Liver (tissue), 9 donors: ENCODE data around the gene TMEM18. TPM values are rescaled to one million over a fixed set of nuclear protein-coding genes. Genes with fewer than 3 reads are reported as not detected.

Source experiments
- DNase-seq: peaks from one replicate; pipeline ENCODE4 v3.0.0-alpha.2; 2017; ENCODE audit warnings: low spot score
- H3K27ac ChIP-seq, 2 donors: one replicate each; pipeline ENCODE4 v1.7.0; 2013; ENCODE audit warnings: inconsistent platforms in 2 of 2, low read length in 2 of 2, control low read depth in 1 of 2, low read depth in 1 of 2, mild to moderate bottlenecking in 1 of 2
- H3K27me3 ChIP-seq, 4 donors: one replicate each; pipeline versions ENCODE4 v1.6.1 to v1.7.0; 2013; ENCODE audit warnings: low read length in 3 of 4, inconsistent platforms in 1 of 4, mild to moderate bottlenecking in 1 of 4, moderate library complexity in 1 of 4; ENCODE audit not compliant: control insufficient read depth in 4 of 4, insufficient read depth in 4 of 4
- H3K36me3 ChIP-seq, 4 donors: one replicate each; pipeline versions ENCODE4 v1.6.1 to v1.7.0; 2013; ENCODE audit warnings: low read length in 3 of 4, mild to moderate bottlenecking in 3 of 4, low read depth in 1 of 4, moderate library complexity in 1 of 4; ENCODE audit not compliant: control insufficient read depth in 4 of 4, insufficient read depth in 3 of 4
- H3K4me1 ChIP-seq, 4 donors: one replicate each; pipeline versions ENCODE4 v1.6.1 to v1.7.0; 2013; ENCODE audit warnings: low read length in 3 of 4, mild to moderate bottlenecking in 3 of 4, moderate library complexity in 1 of 4; ENCODE audit not compliant: control insufficient read depth in 4 of 4, insufficient read depth in 4 of 4
- H3K4me3 ChIP-seq, 3 donors: one replicate each; pipeline versions ENCODE4 v1.6.1 to v1.7.0; 2013; ENCODE audit warnings: low read length in 3 of 3, control low read depth in 1 of 3, low read depth in 1 of 3, mild to moderate bottlenecking in 1 of 3
- H3K9ac ChIP-seq, 2 donors: one replicate each; pipeline ENCODE4 v1.7.0; 2013; ENCODE audit warnings: low read length in 2 of 2, mild to moderate bottlenecking in 2 of 2, moderate library complexity in 2 of 2, control low read depth in 1 of 2, low read depth in 1 of 2
- H3K9me3 ChIP-seq, 4 donors: one replicate each; pipeline versions ENCODE4 v1.6.1 to v1.7.0; 2013; ENCODE audit warnings: low read length in 3 of 4; ENCODE audit not compliant: control insufficient read depth in 4 of 4
- EGR1 ChIP-seq, 2 donors: IDR thresholded peaks; 2 replicates each; pipeline ENCODE4 v1.6.1; 2016 to 2018; ENCODE audit warnings: antibody characterized with exemption in 2 of 2, low read depth in 2 of 2
- FOXA1 ChIP-seq: IDR thresholded peaks from 2 replicates; pipeline ENCODE4 v1.6.1; 2016; ENCODE audit warnings: antibody characterized with exemption
- FOXA2 ChIP-seq: IDR thresholded peaks from 2 replicates; pipeline ENCODE4 v1.6.1; 2016; ENCODE audit warnings: antibody characterized with exemption
- GABPA ChIP-seq, 2 donors: IDR thresholded peaks in 1 of 2; conservative IDR thresholded peaks in 1 of 2; 2 replicates each; pipeline ENCODE4 v1.6.1; 2016; ENCODE audit warnings: antibody characterized with exemption in 2 of 2, mild to moderate bottlenecking in 1 of 2, moderate library complexity in 1 of 2
- HNF4A ChIP-seq, 2 donors: conservative IDR thresholded peaks; 2 replicates each; pipeline ENCODE4 v1.6.1; 2016; ENCODE audit warnings: antibody characterized with exemption in 2 of 2, mild to moderate bottlenecking in 2 of 2
- HNF4G ChIP-seq: IDR thresholded peaks from 2 replicates; pipeline ENCODE4 v1.6.1; 2016; ENCODE audit warnings: antibody characterized with exemption
- JUND ChIP-seq, 2 donors: IDR thresholded peaks; 2 replicates each; pipeline ENCODE4 v1.6.1; 2016; ENCODE audit warnings: antibody characterized with exemption in 2 of 2
- NR2F2 ChIP-seq: IDR thresholded peaks from 2 replicates; pipeline ENCODE4 v1.6.1; 2016; ENCODE audit warnings: antibody characterized with exemption
- RAD21 ChIP-seq, 2 donors: IDR thresholded peaks; 2 replicates each; pipeline ENCODE4 v1.6.1; 2016; ENCODE audit warnings: antibody characterized with exemption in 2 of 2, mild to moderate bottlenecking in 2 of 2
- RXRA ChIP-seq, 2 donors: IDR thresholded peaks; 2 replicates each; pipeline ENCODE4 v1.6.1; 2017 to 2018; ENCODE audit warnings: antibody characterized with exemption in 2 of 2, mild to moderate bottlenecking in 1 of 2
- SP1 ChIP-seq: IDR thresholded peaks from 2 replicates; pipeline ENCODE4 v1.6.1; 2018; ENCODE audit warnings: antibody characterized with exemption, mild to moderate bottlenecking
- TAF1 ChIP-seq: conservative IDR thresholded peaks from 2 replicates; pipeline ENCODE4 v1.6.1; 2016; ENCODE audit warnings: antibody characterized with exemption, mild to moderate bottlenecking
- WGBS: extraction: QIAGEN DNeasy Blood & Tissue Kit; methylation state at CpG from one replicate; pipeline ENCODE4 v1.1.7; 2013; 5-methylcytosine and 5-hydroxymethylcytosine counted together
- polyA plus RNA-seq, 2 donors: library from polyadenylated mRNA; stranded (reverse) in 1 of 2; unstranded in 1 of 2; fragments of 200-250 nt in 1 of 2; fragments of >200 nt in 1 of 2; fragmentation: Nextera tagmentation in 1 of 2; extraction: Ambion mirVana in 1 of 2; gene quantifications; one replicate each; pipeline versions ENCODE4 v1.2.1 to v1.2.3, GENCODE V29; 2013 to 2015
- total RNA-seq, 2 donors: library from RNA; depleted of rRNA; stranded (reverse); fragments of >200 nt; gene quantifications; one replicate each; pipeline ENCODE4 v1.2.3, GENCODE V29; 2014
- TF ChIP-seq, protein P1 (sequence below): IDR thresholded peaks from 2 replicates; pipeline ENCODE4 v1.6.1; 2016; ENCODE audit warnings: antibody characterized with exemption
- TF ChIP-seq, protein P2 (sequence below): IDR thresholded peaks from 2 replicates; pipeline ENCODE4 v1.6.1; 2016; ENCODE audit warnings: antibody characterized with exemption
- TF ChIP-seq, protein P3 (sequence below): IDR thresholded peaks from 2 replicates; pipeline ENCODE4 v1.6.1; 2016; ENCODE audit warnings: antibody characterized with exemption
- donor health status: healthy.
- donor health status: healthy.
- donor health status: healthy.
- donor health status: healthy.
- donor health status: healthy.

The TMEM18 gene
- total and polyA plus RNA-seq, 4 donors, result 8.4 to 29.3 (median 10.9) TPM

DNA sequence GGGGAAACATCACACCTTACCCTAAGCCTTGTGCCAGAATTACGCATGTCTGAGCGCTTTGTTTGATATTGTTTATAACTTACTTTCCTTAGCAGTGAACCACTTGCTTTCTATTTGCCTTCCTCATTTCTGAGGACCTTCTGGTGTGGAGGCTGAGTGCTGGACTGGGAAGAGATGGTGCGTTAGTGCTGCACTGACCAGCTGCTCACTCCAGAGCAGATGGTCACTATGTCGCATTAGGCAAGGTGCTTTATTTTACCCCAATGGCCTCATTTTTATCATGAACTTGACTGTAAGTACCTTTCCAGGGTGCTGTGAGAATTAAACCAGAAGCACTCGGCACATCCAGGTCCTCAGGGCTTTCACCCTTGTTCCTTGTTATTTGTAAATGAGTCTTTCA is 46.6 kb upstream of the TMEM18 start:
- Histone ChIP-seq H3K27ac (no peak overlapping the region), H3K9ac (no peak overlapping the region)
- DNase-seq, result no peak

DNA sequence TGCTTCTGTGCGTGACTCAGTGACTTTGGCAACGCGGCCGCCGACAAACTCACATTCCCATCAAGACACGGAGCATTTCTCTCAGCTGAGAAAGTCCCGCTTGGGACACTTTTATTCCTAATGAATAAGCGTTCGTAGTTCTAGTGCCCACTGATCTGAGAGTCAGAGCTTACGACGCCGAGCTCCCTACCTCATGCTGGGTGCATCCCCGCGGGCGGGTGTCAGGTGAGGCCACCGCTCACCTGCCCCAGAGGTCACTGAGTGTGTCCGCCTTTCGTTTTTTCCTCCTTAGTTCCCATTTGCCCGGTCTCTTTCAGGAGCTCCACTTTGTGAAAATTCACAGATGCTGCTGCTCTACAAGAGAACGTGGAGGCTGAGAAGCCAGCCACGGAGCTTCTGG is 43.6 kb upstream of the TMEM18 start:
- Histone ChIP-seq H3K27ac (no peak overlapping the region), H3K4me1 (no peaks in the 10 kb centered on the region), H3K9ac (no peak overlapping the region), H3K36me3 (no peaks in the 10 kb centered on the region), H3K27me3 (peaks cover 0 to 7% (median 0%) of the 10 kb centered on the region in 4 donors), H3K4me3 (no peak overlapping the region), H3K9me3 (no peaks in the 10 kb centered on the region)
- TF ChIP-seq GABPA (IDR thresholded peaks at IDR 0.05 in 1 of 2, conservative IDR thresholded peaks at IDR 0.05 in 1 of 2) (no peak), TAF1 (no peak), NR2F2 (no peak)
- TF ChIP-seq, protein P1, sequence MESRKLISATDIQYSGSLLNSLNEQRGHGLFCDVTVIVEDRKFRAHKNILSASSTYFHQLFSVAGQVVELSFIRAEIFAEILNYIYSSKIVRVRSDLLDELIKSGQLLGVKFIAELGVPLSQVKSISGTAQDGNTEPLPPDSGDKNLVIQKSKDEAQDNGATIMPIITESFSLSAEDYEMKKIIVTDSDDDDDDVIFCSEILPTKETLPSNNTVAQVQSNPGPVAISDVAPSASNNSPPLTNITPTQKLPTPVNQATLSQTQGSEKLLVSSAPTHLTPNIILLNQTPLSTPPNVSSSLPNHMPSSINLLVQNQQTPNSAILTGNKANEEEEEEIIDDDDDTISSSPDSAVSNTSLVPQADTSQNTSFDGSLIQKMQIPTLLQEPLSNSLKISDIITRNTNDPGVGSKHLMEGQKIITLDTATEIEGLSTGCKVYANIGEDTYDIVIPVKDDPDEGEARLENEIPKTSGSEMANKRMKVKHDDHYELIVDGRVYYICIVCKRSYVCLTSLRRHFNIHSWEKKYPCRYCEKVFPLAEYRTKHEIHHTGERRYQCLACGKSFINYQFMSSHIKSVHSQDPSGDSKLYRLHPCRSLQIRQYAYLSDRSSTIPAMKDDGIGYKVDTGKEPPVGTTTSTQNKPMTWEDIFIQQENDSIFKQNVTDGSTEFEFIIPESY, result no peak
- 87% methylated on average over 21 of the region's 21 CpGs for WGBS
- DNase-seq, result no peak

More for the DNA sequence above, 46.6 kb upstream of the TMEM18 start:
- Histone ChIP-seq H3K9me3 (no peaks in the 10 kb centered on the region), H3K36me3 (no peaks in the 10 kb centered on the region), H3K4me1 (no peaks in the 10 kb centered on the region), H3K27me3 (peaks cover 0 to 7% (median 0%) of the 10 kb centered on the region in 4 donors), H3K4me3 (no peak overlapping the region)
- WGBS, result 92% methylated on average over 5 of the region's 5 CpGs
- TF ChIP-seq HNF4A (conservative IDR thresholded peaks at IDR 0.05) (no peak), GABPA (IDR thresholded peaks at IDR 0.05 in 1 of 2, conservative IDR thresholded peaks at IDR 0.05 in 1 of 2) (no peak), HNF4G (no peak), FOXA2 (no peak), EGR1 (IDR thresholded peaks at IDR 0.05; ENCODE audit: low read depth in 2 of 2) (no peak)
- TF ChIP-seq, protein P2, sequence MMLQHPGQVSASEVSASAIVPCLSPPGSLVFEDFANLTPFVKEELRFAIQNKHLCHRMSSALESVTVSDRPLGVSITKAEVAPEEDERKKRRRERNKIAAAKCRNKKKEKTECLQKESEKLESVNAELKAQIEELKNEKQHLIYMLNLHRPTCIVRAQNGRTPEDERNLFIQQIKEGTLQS, result no peak

DNA sequence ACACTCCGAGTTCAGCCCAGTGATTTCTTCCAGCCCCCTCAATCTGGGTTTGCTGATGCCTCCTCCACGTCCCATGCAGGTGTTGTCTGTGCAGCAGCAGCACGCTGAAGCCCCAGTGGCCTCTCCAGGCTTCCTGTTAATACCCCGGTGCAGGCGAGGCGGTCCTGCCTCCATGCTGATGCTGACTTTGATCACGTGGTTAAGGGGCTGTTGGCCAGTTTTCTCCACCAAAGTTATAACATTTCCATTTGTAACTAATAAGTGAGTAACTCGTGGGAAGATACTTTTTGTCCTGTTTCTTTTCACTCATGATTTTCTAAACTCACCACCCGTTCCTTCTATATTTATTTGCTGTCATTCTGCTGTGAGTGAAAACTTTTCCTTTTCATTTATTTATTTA is 42.5 kb upstream of the TMEM18 start:
- H3K27me3 ChIP-seq, result peaks cover 0 to 5% (median 0%) of the 10 kb centered on the region in 4 donors
- no peak overlapping the region for H3K4me3 ChIP-seq
- no peak overlapping the region for H3K9ac ChIP-seq
- TF ChIP-seq SP1, result no peak
- TF ChIP-seq GABPA (IDR thresholded peaks at IDR 0.05 in 1 of 2, conservative IDR thresholded peaks at IDR 0.05 in 1 of 2), result no peak
- TF ChIP-seq RAD21 (IDR thresholded peaks at IDR 0.05), result no peak
- no peak for TF ChIP-seq RXRA (IDR thresholded peaks at IDR 0.05)
- TF ChIP-seq, protein P3, sequence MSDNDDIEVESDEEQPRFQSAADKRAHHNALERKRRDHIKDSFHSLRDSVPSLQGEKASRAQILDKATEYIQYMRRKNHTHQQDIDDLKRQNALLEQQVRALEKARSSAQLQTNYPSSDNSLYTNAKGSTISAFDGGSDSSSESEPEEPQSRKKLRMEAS, result no peak
- no peak for TF ChIP-seq JUND (IDR thresholded peaks at IDR 0.05)
- TF ChIP-seq TAF1, result no peak
- TF ChIP-seq FOXA1, result no peak
- no peak for TF ChIP-seq FOXA2
- TF ChIP-seq NR2F2, result no peak
- TF ChIP-seq EGR1 (IDR thresholded peaks at IDR 0.05; ENCODE audit: low read depth in 2 of 2), result no peak
- no peak for DNase-seq
- no peaks in the 10 kb centered on the region for H3K36me3 ChIP-seq
- H3K9me3 ChIP-seq, result no peaks in the 10 kb centered on the region
- H3K4me1 ChIP-seq, result no peaks in the 10 kb centered on the region
- H3K27ac ChIP-seq, result no peak overlapping the region
- WGBS, result 71% methylated on average over 9 of the region's 9 CpGs
